ENCODE results near the gene CLCN2. TPM values are rescaled to one million over a fixed set of nuclear protein-coding genes. Genes with fewer than 3 reads are reported as not detected.

The CLCN2 gene
- total RNA-seq, 1 donor from 2014 or later: 8.1 TPM

GRCh38 chr3:184315871-184316661 is 45.3 kb downstream of the CLCN2 start:
- DNase-seq (ENCODE audit: extremely low spot score in 2 of 2): no peak
- H3K4me1 ChIP-seq: peaks cover 59% of the 10 kb centered on the region
- intact Hi-C loops (cut with DNase I): no loop called here
- TF ChIP-seq POLR2A (IDR thresholded peaks at IDR 0.05) (no peak), POLR2AphosphoS5 (IDR thresholded peaks at IDR 0.05; ENCODE audit: insufficient read depth in 1 of 2, low read depth in 1 of 2) (no peak), CTCF (IDR thresholded peaks at IDR 0.05) (no peak)
- H3K4me3 ChIP-seq: peak overlapping the region; percentile 66 to 94
- H3K36me3 ChIP-seq: peaks cover 3 to 15% of the 10 kb centered on the region in 2 donors
- no peaks in the 10 kb centered on the region for H3K27me3 ChIP-seq
- H3K9me3 ChIP-seq: no peaks in the 10 kb centered on the region
- H3K27ac ChIP-seq: peak overlapping the region; percentile 94

GRCh38 chr3:184315543-184315867 is 45.9 kb downstream of the CLCN2 start:
- peaks cover 53% of the 10 kb centered on the region for H3K4me1 ChIP-seq
- TF ChIP-seq CTCF (IDR thresholded peaks at IDR 0.05) (no peak), POLR2AphosphoS5 (IDR thresholded peaks at IDR 0.05; ENCODE audit: insufficient read depth in 1 of 2, low read depth in 1 of 2) (no peak), POLR2A (IDR thresholded peaks at IDR 0.05) (no peak)
- peak overlapping the region; percentile 94 for H3K27ac ChIP-seq
- DNase-seq (ENCODE audit: extremely low spot score in 2 of 2): no peak
- no peaks in the 10 kb centered on the region for H3K9me3 ChIP-seq
- no peaks in the 10 kb centered on the region for H3K27me3 ChIP-seq
- intact Hi-C loops (cut with DNase I): no loop called here
- peak overlapping the region; percentile 66 to 94 for H3K4me3 ChIP-seq
- H3K36me3 ChIP-seq: peaks cover under 1 to 9% of the 10 kb centered on the region in 2 donors

GRCh38 chr3:184314700-184315542 is 46.5 kb downstream of the CLCN2 start:
- intact Hi-C loops (cut with DNase I): loop anchor here (1.0 kb wide), 2 partner anchors 23 to 46 kb away; partner anchors contain the start of genes CLCN2 and POLR2H
- TF ChIP-seq POLR2AphosphoS5 (IDR thresholded peaks at IDR 0.05; ENCODE audit: insufficient read depth in 1 of 2, low read depth in 1 of 2): peak in 1 of 2 donors; percentile 63
- no peak for TF ChIP-seq CTCF (IDR thresholded peaks at IDR 0.05)
- TF ChIP-seq POLR2A (IDR thresholded peaks at IDR 0.05): peak in 1 of 2 donors; percentile 35
- Histone ChIP-seq H3K27ac (peak overlapping the region; percentile 94), H3K4me1 (peaks cover 47% of the 10 kb centered on the region), H3K36me3 (peaks cover 0 to 8% of the 10 kb centered on the region in 2 donors), H3K4me3 (peak overlapping the region; percentile 66 to 94), H3K9me3 (no peaks in the 10 kb centered on the region), H3K27me3 (no peaks in the 10 kb centered on the region)
- peak in 1 of 2 donors; percentile 92 for DNase-seq (ENCODE audit: extremely low spot score in 2 of 2)

GRCh38 chr3:184314363-184314699 is 47.1 kb downstream of the CLCN2 start, which contains the start of gene EIF4G1:
EIF4G1 (plus strand) TSS chr3:184314606; CDS start chr3:184315797, 1,191 bp downstream.
- intact Hi-C loops (cut with DNase I): loop anchor here (1.0 kb wide), 2 partner anchors 24 to 47 kb away; partner anchors contain the start of genes CLCN2 and POLR2H
- Histone ChIP-seq H3K36me3 (peaks cover 0 to 8% of the 10 kb centered on the region in 2 donors), H3K27ac (peak within 1 kb of the TSS; percentile 94), H3K4me3 (peak within 1 kb of the TSS; percentile 66 to 94), H3K4me1 (peaks cover 41% of the 10 kb centered on the region), H3K27me3 (no peaks in the 10 kb centered on the region), H3K9me3 (no peaks in the 10 kb centered on the region)
- DNase-seq (ENCODE audit: extremely low spot score in 2 of 2): peak in 1 of 2 donors; percentile 96
- TF ChIP-seq POLR2A (IDR thresholded peaks at IDR 0.05) (peak in 1 of 2 donors; percentile 54), CTCF (IDR thresholded peaks at IDR 0.05) (no peak), POLR2AphosphoS5 (IDR thresholded peaks at IDR 0.05; ENCODE audit: insufficient read depth in 1 of 2, low read depth in 1 of 2) (no peak)

Data from vagina (tissue), 2 donors.